NK-92 (cell line): ENCODE results near the gene CCDC124.
"Not testable (repeated sequence)": the region's sequence is repeated elsewhere in the genome, so short reads cannot be mapped to it uniquely, and the experiment has no call there.

ENCODE experiments used
- DNase-seq: peaks from one replicate; lab custom pipeline; 2025; ENCODE audit not compliant: unreplicated experiment; lab: John Stamatoyannopoulos, UW

The CCDC124 gene

DNA sequence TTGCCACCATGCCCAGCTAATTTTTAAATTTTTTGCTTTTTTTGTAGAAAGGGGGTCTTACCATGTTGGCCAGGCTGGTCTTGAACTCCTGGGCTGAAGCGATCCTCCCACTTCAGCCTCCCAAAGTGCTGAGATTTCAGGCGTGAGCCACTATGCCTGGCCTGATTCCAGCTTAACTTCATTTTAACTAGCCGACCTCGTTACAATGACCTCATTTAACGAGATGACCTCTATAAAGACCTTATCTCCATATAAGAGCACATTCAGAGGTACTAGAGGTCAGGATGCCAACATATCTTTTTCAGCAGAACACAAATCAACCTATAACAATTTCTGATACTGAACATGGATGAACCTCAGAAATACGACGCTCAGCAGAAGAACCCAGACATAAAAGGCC, 44.7 kb downstream of the CCDC124 start:
- DNase-seq = no peak

DNA sequence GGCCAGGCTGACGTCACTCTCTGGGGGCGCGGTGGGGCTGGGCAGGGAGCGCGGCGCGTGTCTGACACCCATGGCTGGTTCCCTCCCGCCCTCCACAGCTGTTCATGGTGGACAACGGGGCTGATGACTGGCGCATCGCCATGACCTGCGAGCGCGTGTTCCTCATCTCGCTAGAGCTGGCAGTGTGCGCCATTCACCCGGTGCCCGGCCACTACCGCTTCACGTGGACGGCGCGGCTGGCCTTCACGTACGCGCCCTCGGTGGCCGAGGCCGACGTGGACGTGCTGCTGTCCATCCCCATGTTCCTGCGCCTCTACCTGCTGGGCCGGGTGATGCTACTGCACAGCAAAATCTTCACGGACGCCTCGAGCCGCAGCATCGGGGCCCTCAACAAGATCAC, 48.8 kb downstream of the CCDC124 start:
- no peak for DNase-seq

DNA sequence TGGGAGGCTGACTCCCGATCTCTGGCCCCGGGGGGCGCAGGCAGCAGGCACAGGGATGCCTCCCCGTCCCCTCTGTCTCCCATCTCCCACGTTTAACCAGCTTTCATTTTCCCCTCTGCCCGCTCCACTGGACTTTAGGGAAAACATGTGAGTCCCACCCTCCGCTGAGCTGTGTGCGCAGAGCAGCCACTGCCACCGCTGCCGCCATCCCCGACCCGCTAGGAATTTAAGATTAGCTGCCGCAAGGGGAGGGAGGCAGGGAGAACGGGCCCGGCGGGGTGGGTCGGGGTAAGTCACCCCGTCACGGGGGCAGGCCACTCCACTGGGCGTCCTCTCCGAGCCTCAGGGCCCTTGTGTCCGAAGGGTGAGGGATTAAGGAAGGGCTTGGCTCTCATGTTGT, 49.6 kb downstream of the CCDC124 start:
- DNase-seq = no peak

DNA sequence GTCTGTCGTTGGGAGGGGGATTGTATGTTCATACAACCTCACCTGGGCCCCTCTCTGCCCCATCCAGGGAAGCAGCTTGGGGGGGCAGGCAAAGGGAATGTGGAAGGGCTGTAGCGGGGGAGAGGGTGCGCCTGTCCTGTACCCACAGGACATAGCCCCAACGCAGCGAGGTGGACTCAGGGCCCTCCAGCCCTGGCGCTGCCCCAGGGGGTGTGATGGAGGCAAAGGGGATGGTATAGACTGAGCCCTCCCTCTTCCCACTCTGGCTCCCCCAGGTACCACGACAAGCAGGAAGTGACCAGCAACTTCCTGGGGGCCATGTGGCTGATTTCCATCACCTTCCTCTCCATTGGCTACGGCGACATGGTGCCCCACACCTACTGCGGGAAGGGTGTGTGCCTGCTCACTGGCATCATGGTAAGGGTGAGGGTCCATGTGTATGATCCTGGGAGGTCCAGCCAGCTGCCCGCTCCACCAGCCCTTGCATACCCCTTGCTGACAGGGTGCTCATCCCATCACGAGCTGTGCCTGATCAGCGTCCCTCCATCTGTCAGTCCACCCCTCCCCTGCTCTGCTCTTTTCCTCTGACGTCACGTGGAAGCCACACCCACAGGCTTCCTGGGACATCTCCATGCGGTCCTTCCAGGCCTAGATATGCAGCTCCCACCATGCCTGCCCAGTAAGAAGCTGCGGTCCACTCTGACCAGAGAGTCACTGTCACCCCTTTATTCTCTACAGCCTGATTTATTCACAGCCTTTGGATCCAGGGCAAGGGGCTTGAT, 52.4 kb downstream of the CCDC124 start:
- no peak for DNase-seq

DNA sequence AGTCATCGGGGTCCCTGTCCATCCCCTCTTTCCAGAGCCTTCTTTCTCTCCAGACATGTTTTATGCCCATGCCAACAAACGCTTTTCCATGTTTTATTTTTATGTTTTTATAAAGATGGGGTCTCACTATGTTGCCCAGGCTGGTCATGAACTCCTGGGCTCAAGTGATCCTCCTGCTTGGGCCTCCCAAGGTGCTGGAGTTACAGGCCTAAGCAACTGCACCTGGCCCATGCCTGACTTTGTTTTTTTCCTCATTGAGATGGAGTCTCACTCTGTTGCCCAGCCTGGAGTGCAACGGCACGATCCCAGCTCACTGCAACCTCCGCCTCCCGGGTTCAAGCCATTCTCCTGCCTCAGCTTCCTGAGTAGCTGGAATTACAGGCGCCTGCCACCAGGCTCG, 53.8 kb downstream of the CCDC124 start:
- DNase-seq = not testable (repeated sequence)

DNA sequence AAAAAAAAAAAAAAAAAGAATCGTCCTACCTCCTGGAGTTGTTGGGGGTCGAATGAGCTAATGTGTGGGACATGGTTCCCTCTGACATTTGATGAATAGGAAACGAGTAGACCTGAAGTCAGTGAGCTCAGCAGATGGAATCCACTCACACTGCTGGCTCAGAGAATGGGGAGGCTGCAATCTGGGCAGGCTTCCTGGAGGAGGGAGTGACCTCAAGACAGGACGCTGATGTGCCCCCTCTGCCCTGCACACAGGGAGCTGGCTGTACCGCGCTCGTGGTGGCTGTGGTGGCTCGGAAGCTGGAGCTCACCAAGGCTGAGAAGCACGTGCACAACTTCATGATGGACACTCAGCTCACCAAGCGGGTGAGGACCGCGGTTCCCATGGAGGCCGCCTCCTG, 55.3 kb downstream of the CCDC124 start:
- DNase-seq = no peak

DNA sequence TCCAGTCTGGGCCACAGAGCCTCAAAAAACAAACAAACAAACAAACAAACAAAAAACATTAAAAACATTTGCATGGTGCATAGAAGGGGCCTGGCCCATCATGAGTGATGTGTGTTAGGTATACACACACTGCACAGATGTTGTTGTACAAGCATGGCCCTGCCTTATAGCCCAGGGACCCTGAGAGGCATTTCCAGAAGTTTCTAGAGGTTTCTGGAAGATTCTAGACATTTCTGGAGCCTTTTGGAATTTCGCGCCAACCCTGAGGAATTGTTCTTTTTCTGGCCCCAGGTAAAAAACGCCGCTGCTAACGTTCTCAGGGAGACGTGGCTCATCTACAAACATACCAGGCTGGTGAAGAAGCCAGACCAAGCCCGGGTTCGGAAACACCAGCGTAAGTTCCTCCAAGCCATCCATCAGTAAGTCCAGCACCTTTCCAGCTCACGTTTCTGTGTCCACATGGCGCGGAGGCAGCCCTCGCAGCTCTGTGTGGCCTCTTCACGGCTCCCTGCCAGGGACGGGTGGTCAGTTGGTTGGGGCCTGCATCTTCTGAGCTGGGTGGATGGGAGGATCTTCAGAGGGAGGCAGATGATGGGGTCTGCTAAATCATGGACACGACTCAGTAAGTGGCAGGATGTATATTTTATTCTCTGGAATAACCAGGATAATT, 56.7 kb downstream of the CCDC124 start:
- no peak for DNase-seq

DNA sequence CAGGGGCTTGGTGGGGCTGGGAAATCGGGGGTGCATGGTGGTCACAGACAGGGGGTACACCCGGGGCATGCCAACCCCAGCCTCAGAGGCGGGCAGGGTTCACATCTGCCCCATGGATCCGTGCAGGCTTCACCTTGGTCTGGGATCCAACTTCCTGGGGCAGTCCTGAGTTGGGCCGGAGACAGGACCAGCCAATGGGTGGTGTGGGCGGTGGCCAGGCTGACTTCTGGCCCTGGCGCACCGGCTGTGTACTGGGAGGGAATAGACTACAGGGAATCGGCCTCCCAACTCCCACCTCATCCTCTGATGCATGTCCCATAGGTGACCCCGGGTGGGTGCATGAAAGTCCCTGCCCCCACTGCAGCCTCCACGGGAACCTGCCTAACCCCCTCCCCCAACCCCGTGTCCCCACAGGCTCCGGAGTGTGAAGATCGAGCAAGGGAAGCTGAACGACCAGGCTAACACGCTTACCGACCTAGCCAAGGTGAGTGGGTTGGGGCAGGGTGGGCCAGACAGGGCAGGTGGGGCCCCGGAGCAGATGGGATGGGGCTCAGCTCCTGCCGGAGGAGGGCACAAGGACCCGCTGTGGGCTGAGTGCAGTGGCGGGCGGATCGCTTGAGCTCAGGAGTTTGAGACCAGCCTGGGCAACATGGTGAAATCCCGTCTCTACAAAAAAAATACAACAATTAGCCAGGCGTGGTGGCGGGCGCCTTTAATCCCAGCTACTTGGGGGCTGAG, 60.4 kb downstream of the CCDC124 start:
- DNase-seq = no peak
